NCI-H2171 (cell line): ENCODE results near the gene SCRN3.
"Not testable (repeated sequence)": the region's sequence is repeated elsewhere in the genome, so short reads cannot be mapped to it uniquely, and the experiment has no call there.

Source experiments
- DNase-seq: peaks from one replicate; lab custom pipeline; 2025; lab: John Stamatoyannopoulos, UW

Gene SCRN3

GRCh38 chr2:174395284-174395968, at the start of gene SCRN3:
Gene SCRN3 (plus strand): TSS chr2:174395730. CDS start chr2:174398284, 2,554 bp downstream.
- DNase-seq: peak; percentile 85

GRCh38 chr2:174350018-174350417, 45.5 kb upstream of the SCRN3 start:
- DNase-seq: no peak

GRCh38 chr2:174350593-174351181, 44.8 kb upstream of the SCRN3 start:
- DNase-seq: no peak

- DNase-seq: no peak
Measured at GRCh38 chr2:174353004-174353403, 42.5 kb upstream of the SCRN3 start.

- no peak for DNase-seq
Measured at GRCh38 chr2:174356347-174356746, 39.2 kb upstream of the SCRN3 start.

- DNase-seq: not testable (repeated sequence)
Measured at GRCh38 chr2:174359663-174360062, 35.9 kb upstream of the SCRN3 start.

- DNase-seq: no peak
Measured at GRCh38 chr2:174362949-174363348, 32.6 kb upstream of the SCRN3 start.

GRCh38 chr2:174363492-174364225, 31.9 kb upstream of the SCRN3 start:
- not testable (repeated sequence) for DNase-seq

- DNase-seq: no peak
Measured at GRCh38 chr2:174364628-174365027, 30.9 kb upstream of the SCRN3 start.

GRCh38 chr2:174365571-174365970, 30.0 kb upstream of the SCRN3 start:
- no peak for DNase-seq

- DNase-seq: no peak
Measured at GRCh38 chr2:174368691-174369090, 26.8 kb upstream of the SCRN3 start.

GRCh38 chr2:174376967-174377366, 18.6 kb upstream of the SCRN3 start:
- no peak for DNase-seq

GRCh38 chr2:174383796-174384195, 11.7 kb upstream of the SCRN3 start:
- DNase-seq: no peak

- DNase-seq: no peak
Measured at GRCh38 chr2:174385201-174385600, 10.3 kb upstream of the SCRN3 start.

- DNase-seq: not testable (repeated sequence)
Measured at GRCh38 chr2:174388706-174389105, 6.8 kb upstream of the SCRN3 start.

GRCh38 chr2:174389542-174389941, 6.0 kb upstream of the SCRN3 start:
- DNase-seq: no peak

- DNase-seq: not testable (repeated sequence)
Measured at GRCh38 chr2:174390303-174390702, 5.2 kb upstream of the SCRN3 start.

- no peak for DNase-seq
Measured at GRCh38 chr2:174392706-174393105, 2.8 kb upstream of the SCRN3 start.

- no peak for DNase-seq
Measured at GRCh38 chr2:174395969-174396630, 570 bp downstream of the SCRN3 start.

- no peak for DNase-seq
Measured at GRCh38 chr2:174397773-174398172, 2.2 kb downstream of the SCRN3 start.

- DNase-seq: no peak
Measured at GRCh38 chr2:174399171-174399570, 3.6 kb downstream of the SCRN3 start.

GRCh38 chr2:174400853-174401252, 5.3 kb downstream of the SCRN3 start:
- no peak for DNase-seq

- no peak for DNase-seq
Measured at GRCh38 chr2:174403628-174404027, 8.1 kb downstream of the SCRN3 start.
